Activated T-cell treated with anti-CD3 and anti-CD28 coated beads, Interleukin-2, amount 50 U/mL, for 72 hours (primary cell): Measurements from ENCODE around the gene TGFA. TPM values are rescaled to one million over a fixed set of nuclear protein-coding genes. Genes with fewer than 3 reads are reported as not detected.
"Not testable (repeated sequence)": the region's sequence is repeated elsewhere in the genome, so short reads cannot be mapped to it uniquely, and the experiment has no call there.

Source experiments
- ATAC-seq, 2 donors: fragments of 150-1000 bp; cut with Tn5 transposase; replicated peaks in 1 of 2; 2 replicates each; pipeline ENCODE4 v1.10.0; 2021; ENCODE audit warnings: moderate library complexity in 2 of 2, mild to moderate bottlenecking in 1 of 2
- DNase-seq, 2 donors: peaks; one replicate each; pipeline ENCODE4 v3.0.0; 2021 to 2022; ENCODE audit warnings: mixed read lengths in 1 of 2
- H3K27ac Mint-ChIP-seq: one replicate; pipeline ENCODE4 v1.8.0; 2022; ENCODE audit warnings: mild to moderate bottlenecking, moderate library complexity, mixed read lengths
- H3K27me3 Mint-ChIP-seq: one replicate; pipeline ENCODE4 v1.8.0; 2022; ENCODE audit warnings: low read depth, mixed read lengths
- H3K36me3 Mint-ChIP-seq, 2 donors: one replicate each; pipeline ENCODE4 v1.8.0; 2022; ENCODE audit warnings: mixed read lengths in 2 of 2, mild to moderate bottlenecking in 1 of 2; ENCODE audit not compliant: insufficient read depth in 2 of 2
- H3K4me1 Mint-ChIP-seq: one replicate; pipeline ENCODE4 v1.8.0; 2022; ENCODE audit warnings: low read depth, mixed read lengths
- H3K4me3 Mint-ChIP-seq, 2 donors: one replicate each; pipeline ENCODE4 v1.8.0; 2022; ENCODE audit warnings: mild to moderate bottlenecking in 2 of 2, mixed read lengths in 2 of 2, moderate library complexity in 2 of 2
- H3K9me3 Mint-ChIP-seq, 2 donors: one replicate each; pipeline ENCODE4 v1.8.0; 2022; ENCODE audit warnings: mixed read lengths in 2 of 2
- total RNA-seq, 2 donors: library from RNA; stranded (reverse); gene quantifications; one replicate each; pipeline ENCODE4 v1.2.3, GENCODE V29; 2022

The TGFA gene
- total RNA-seq, 2 donors from 2014 or later: 2.5 TPM

GRCh38 chr2:70472221-70472890 lies 81.3 kb downstream of the TGFA start:
- ATAC-seq (no peak), DNase-seq (no peak)
- H3K27ac Mint-ChIP-seq: no peak overlapping the region

GRCh38 chr2:70471129-70471528 lies 82.5 kb downstream of the TGFA start:
- Mint-ChIP-seq H3K27ac (no peak overlapping the region), H3K9me3 (no peaks in the 10 kb centered on the region), H3K27me3 (no peaks in the 10 kb centered on the region), H3K4me3 (no peak overlapping the region), H3K4me1 (peaks cover 41% of the 10 kb centered on the region), H3K36me3 (no peaks in the 10 kb centered on the region)
- ATAC-seq: no peak
- no peak for DNase-seq

More at GRCh38 chr2:70472221-70472890, 81.3 kb downstream of the TGFA start:
- no peak overlapping the region for H3K4me3 Mint-ChIP-seq
- no peaks in the 10 kb centered on the region for H3K27me3 Mint-ChIP-seq
- H3K36me3 Mint-ChIP-seq: no peaks in the 10 kb centered on the region
- H3K9me3 Mint-ChIP-seq: no peaks in the 10 kb centered on the region
- H3K4me1 Mint-ChIP-seq: peaks cover 41% of the 10 kb centered on the region

- no peak overlapping the region for H3K27ac Mint-ChIP-seq
- H3K4me1 Mint-ChIP-seq: peaks cover 35% of the 10 kb centered on the region
- no peak overlapping the region for H3K4me3 Mint-ChIP-seq
These were observed 83.7 kb downstream of the TGFA start for GRCh38 chr2:70469961-70470360.

DNA sequence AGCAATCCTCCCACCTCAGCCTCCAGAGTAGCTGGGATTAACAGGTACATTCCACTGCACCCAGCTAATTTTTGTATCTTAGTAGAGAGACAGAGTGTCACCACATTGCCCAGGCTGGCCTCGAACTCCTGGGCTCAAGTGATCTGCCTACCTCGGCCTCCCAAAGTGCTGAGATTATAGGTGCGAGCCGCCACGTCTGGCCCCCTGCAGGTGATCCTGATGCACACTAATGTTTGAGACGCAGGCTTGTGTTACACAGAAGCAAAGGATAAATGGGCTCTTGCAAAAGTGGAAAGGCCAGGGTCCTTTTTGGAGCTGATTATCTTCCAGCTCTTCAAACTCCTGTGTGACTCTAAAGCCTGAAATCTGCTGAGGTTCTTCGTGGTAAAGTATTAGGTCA lies 84.2 kb downstream of the TGFA start:
- Mint-ChIP-seq H3K9me3 (no peaks in the 10 kb centered on the region), H3K4me3 (no peak overlapping the region), H3K4me1 (peaks cover 32% of the 10 kb centered on the region), H3K36me3 (no peaks in the 10 kb centered on the region), H3K27me3 (no peaks in the 10 kb centered on the region), H3K27ac (no peak overlapping the region)
- DNase-seq (no peak), ATAC-seq (no peak)

More at GRCh38 chr2:70469961-70470360, 83.7 kb downstream of the TGFA start:
- Mint-ChIP-seq H3K36me3 (no peaks in the 10 kb centered on the region), H3K27me3 (no peaks in the 10 kb centered on the region), H3K9me3 (no peaks in the 10 kb centered on the region)
- no peak for DNase-seq
- ATAC-seq: no peak

DNA sequence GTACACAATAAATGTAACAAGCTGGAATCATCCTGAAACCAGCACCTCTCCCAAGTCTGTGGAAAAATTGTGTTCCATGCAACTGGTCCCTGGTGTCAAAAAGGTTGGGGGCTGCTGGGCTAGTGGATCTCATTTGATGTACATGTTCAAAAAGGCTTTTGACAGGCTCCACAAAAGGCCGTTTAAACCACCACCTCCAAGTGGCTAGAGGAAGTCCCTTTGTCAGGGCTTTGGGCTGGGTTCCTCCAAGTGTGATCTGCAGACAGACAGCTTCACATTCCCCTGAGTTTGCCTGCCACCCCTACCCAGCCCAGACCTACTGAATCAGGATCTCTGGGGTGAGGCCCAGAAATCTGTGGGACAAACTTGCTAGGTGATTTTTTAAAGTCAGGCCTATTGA lies 84.7 kb downstream of the TGFA start:
- Mint-ChIP-seq H3K4me3 (no peak overlapping the region), H3K4me1 (peaks cover 26% of the 10 kb centered on the region), H3K9me3 (no peaks in the 10 kb centered on the region), H3K27me3 (no peaks in the 10 kb centered on the region), H3K27ac (no peak overlapping the region), H3K36me3 (no peaks in the 10 kb centered on the region)
- no peak for DNase-seq
- no peak for ATAC-seq

GRCh38 chr2:70467831-70468779 lies 85.5 kb downstream of the TGFA start:
- H3K36me3 Mint-ChIP-seq: no peaks in the 10 kb centered on the region
- no peaks in the 10 kb centered on the region for H3K27me3 Mint-ChIP-seq
- no peak overlapping the region for H3K4me3 Mint-ChIP-seq
- H3K4me1 Mint-ChIP-seq: peaks cover 19% of the 10 kb centered on the region
- H3K27ac Mint-ChIP-seq: no peak overlapping the region
- no peak for ATAC-seq
- DNase-seq: no peak
- H3K9me3 Mint-ChIP-seq: no peaks in the 10 kb centered on the region

DNA sequence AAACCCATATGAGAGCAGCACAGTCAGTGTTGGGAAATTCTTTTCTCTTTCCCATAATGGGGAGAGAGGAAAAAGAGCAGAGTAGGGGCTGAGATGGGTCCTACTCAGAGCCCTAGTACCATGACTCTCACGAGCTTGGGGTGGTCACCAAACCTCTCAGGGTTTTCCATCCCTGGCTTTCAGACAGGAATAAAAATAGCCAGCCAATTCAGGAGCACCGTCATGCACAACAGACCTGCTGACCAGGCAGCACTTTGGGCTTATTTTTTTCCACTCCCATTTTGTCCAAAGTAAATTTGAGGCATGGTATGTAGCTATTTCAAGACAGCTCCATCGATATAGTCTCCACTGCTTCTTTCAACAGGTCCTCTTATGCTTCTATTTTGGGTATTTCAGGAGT lies 86.4 kb downstream of the TGFA start:
- no peak overlapping the region for H3K27ac Mint-ChIP-seq
- ATAC-seq (no peak), DNase-seq (no peak)
- no peaks in the 10 kb centered on the region for H3K36me3 Mint-ChIP-seq
- H3K9me3 Mint-ChIP-seq: no peaks in the 10 kb centered on the region
- no peaks in the 10 kb centered on the region for H3K27me3 Mint-ChIP-seq
- peaks cover 13% of the 10 kb centered on the region for H3K4me1 Mint-ChIP-seq
- H3K4me3 Mint-ChIP-seq: no peak overlapping the region

GRCh38 chr2:70466647-70467046 lies 87.0 kb downstream of the TGFA start:
- not testable (repeated sequence) for H3K27me3 Mint-ChIP-seq, DNase-seq, H3K27ac Mint-ChIP-seq, H3K36me3 Mint-ChIP-seq, ATAC-seq, H3K9me3 Mint-ChIP-seq, H3K4me3 Mint-ChIP-seq
- peaks cover 13% of the 10 kb centered on the region for H3K4me1 Mint-ChIP-seq

GRCh38 chr2:70463997-70464396 lies 89.6 kb downstream of the TGFA start:
- Mint-ChIP-seq H3K36me3 (no peaks in the 10 kb centered on the region), H3K27ac (no peak overlapping the region), H3K9me3 (no peaks in the 10 kb centered on the region), H3K4me3 (no peak overlapping the region), H3K27me3 (no peaks in the 10 kb centered on the region), H3K4me1 (no peaks in the 10 kb centered on the region)
- DNase-seq (no peak), ATAC-seq (no peak)

DNA sequence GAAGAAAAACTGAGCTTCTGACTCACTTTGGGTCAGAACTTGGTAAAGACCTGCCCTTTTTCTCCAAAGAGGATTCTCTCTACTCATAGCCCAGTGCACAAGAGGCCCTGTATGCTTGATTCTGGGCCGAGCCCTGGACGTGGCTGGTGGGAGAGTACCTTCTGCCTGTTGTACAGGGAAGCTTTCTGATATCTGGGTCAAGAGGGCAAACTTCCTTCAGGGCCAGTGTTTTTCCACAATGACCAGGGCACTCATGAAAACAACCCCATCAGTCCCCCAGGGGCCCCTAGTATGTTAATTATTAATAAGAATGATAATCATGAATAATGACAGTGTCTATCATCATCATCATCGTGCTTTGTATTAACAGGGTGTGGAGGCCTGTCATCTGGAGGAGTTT lies 90.0 kb downstream of the TGFA start:
- no peak overlapping the region for H3K27ac Mint-ChIP-seq
- H3K36me3 Mint-ChIP-seq: no peaks in the 10 kb centered on the region
- H3K27me3 Mint-ChIP-seq: no peaks in the 10 kb centered on the region
- no peak for ATAC-seq
- no peaks in the 10 kb centered on the region for H3K9me3 Mint-ChIP-seq
- DNase-seq: no peak
- H3K4me1 Mint-ChIP-seq: no peaks in the 10 kb centered on the region
- H3K4me3 Mint-ChIP-seq: no peak overlapping the region

- Mint-ChIP-seq H3K4me3 (no peak overlapping the region), H3K4me1 (no peaks in the 10 kb centered on the region), H3K36me3 (no peaks in the 10 kb centered on the region), H3K27me3 (no peaks in the 10 kb centered on the region), H3K27ac (no peak overlapping the region), H3K9me3 (no peaks in the 10 kb centered on the region)
- no peak for DNase-seq
- ATAC-seq: no peak
These were observed 91.4 kb downstream of the TGFA start for GRCh38 chr2:70461981-70462876.

GRCh38 chr2:70461414-70461813 lies 92.2 kb downstream of the TGFA start:
- Mint-ChIP-seq H3K27me3 (no peaks in the 10 kb centered on the region), H3K27ac (no peak overlapping the region), H3K9me3 (no peaks in the 10 kb centered on the region), H3K36me3 (no peaks in the 10 kb centered on the region), H3K4me3 (no peak overlapping the region), H3K4me1 (peaks cover 6% of the 10 kb centered on the region)
- no peak for ATAC-seq
- no peak for DNase-seq

- no peaks in the 10 kb centered on the region for H3K27me3 Mint-ChIP-seq
- no peak for DNase-seq
- H3K4me3 Mint-ChIP-seq: no peak overlapping the region
- H3K36me3 Mint-ChIP-seq: no peaks in the 10 kb centered on the region
- H3K27ac Mint-ChIP-seq: no peak overlapping the region
- H3K4me1 Mint-ChIP-seq: peaks cover 15% of the 10 kb centered on the region
- ATAC-seq: no peak
- no peaks in the 10 kb centered on the region for H3K9me3 Mint-ChIP-seq
These were observed 93.3 kb downstream of the TGFA start for GRCh38 chr2:70460333-70460732.
